HepG2 (cell line): ENCODE data around the gene TSC1. TPM values are rescaled to one million over a fixed set of nuclear protein-coding genes. Genes with fewer than 3 reads are reported as not detected.

Source experiments
- ATAC-seq: fragments of 200-7000 bp; cut with Tn5 transposase; 3 replicates; pipeline ENCODE4 v1.9.1; 2020; ENCODE audit warnings: mild to moderate bottlenecking, moderate library complexity
- BruUV-seq: library from RNA; stranded (reverse); fragments of 400-500 nt; replicated peaks from 2 replicates; lab custom pipeline; 2021; lab: Mats Ljungman, UMichigan
- CTCF ChIA-PET: fragments of 300-600 bp; formaldehyde crosslinking; extraction: SDS; loops from one replicate; lab custom pipeline; 2021; ENCODE audit warnings: low total read pairs, inconsistent platforms, low intra/inter-chr PET ratio; lab: Yijun Ruan, JAX
- POLR2A ChIA-PET: fragments of 350-600 bp; sonication (Branson Sonifier 250); formaldehyde crosslinking; loops from one replicate; lab custom pipeline; 2020; ENCODE audit warnings: antibody characterized with exemption, inconsistent platforms; lab: Yijun Ruan, JAX
- DNase-seq: peaks from one replicate; pipeline ENCODE4 v3.0.0-alpha.2; 2015; ENCODE audit warnings: low spot score
- FAIRE-seq: peaks from 3 replicates; lab custom pipeline; 2011; peaks lifted over from hg19 to GRCh38; lab: Jason Lieb, UNC
- H2AFZ ChIP-seq: one replicate; pipeline ENCODE4 v1.6.1; 2011; ENCODE audit warnings: low read length, inconsistent platforms
- H3K27ac ChIP-seq: fragments of 300-600 bp; 3 replicates; pipeline ENCODE4 v1.8.0; 2011; ENCODE audit warnings: mixed run types, mild to moderate bottlenecking, mixed read lengths, low read length, inconsistent platforms; ENCODE audit not compliant: insufficient read depth; ENCODE audit errors: extremely low read length
- H3K27me3 ChIP-seq, 2 experiments: fragments of 200-600 bp in 1 of 2; 2 replicates in 1 of 2; 3 replicates in 1 of 2; pipeline versions ENCODE4 v1.6.0 to v1.8.0; 2011; ENCODE audit warnings: low read length in 2 of 2, mild to moderate bottlenecking in 2 of 2, moderate library complexity in 2 of 2, inconsistent platforms in 1 of 2; ENCODE audit not compliant: insufficient read depth in 2 of 2, control insufficient read depth in 1 of 2
- H3K36me3 ChIP-seq, 2 experiments: fragments of 200-600 bp in 1 of 2; replicated peaks in 1 of 2; 2 replicates in 1 of 2; 3 replicates in 1 of 2; pipeline versions ENCODE4 v1.5.1 to v1.8.0; 2011; ENCODE audit warnings: low read length in 2 of 2, inconsistent platforms in 1 of 2; ENCODE audit not compliant: insufficient read depth in 2 of 2, control insufficient read depth in 1 of 2
- H3K4me1 ChIP-seq: 2 replicates; pipeline ENCODE4 v1.5.1; 2012; ENCODE audit warnings: low read length, inconsistent platforms; ENCODE audit not compliant: insufficient read depth
- H3K4me2 ChIP-seq: 2 replicates; pipeline ENCODE4 v1.6.0; 2011; ENCODE audit warnings: low read depth, low read length, inconsistent platforms
- H3K4me3 ChIP-seq, 3 experiments: fragments of 200-600 bp in 1 of 3; sonication (generic), shearing (Covaris generic) in 1 of 3; replicated peaks in 1 of 3; 2 replicates each; pipeline ENCODE4 v1.5.1; 2011 to 2016; ENCODE audit warnings: low read length in 3 of 3, inconsistent platforms in 2 of 3, low read depth in 2 of 3, mild to moderate bottlenecking in 2 of 3, control low read depth in 1 of 3, mixed read lengths in 1 of 3; ENCODE audit not compliant: insufficient read depth in 1 of 3
- H3K79me2 ChIP-seq: one replicate; pipeline ENCODE4 v1.6.1; 2011; ENCODE audit warnings: low read length, inconsistent platforms; ENCODE audit not compliant: insufficient read depth
- H3K9ac ChIP-seq: 2 replicates; pipeline ENCODE4 v1.6.0; 2011; ENCODE audit warnings: mild to moderate bottlenecking, low read depth, low read length, inconsistent platforms; ENCODE audit not compliant: insufficient read depth
- H3K9me3 ChIP-seq: 2 replicates; pipeline ENCODE4 v1.5.1; 2012; ENCODE audit warnings: mild to moderate bottlenecking, low read length
- H4K20me1 ChIP-seq: 2 replicates; pipeline ENCODE4 v1.6.0; 2011; ENCODE audit warnings: inconsistent platforms, mild to moderate bottlenecking, low read length, moderate library complexity; ENCODE audit not compliant: insufficient read depth
- CREBL2 ChIP-seq: sonication (generic); formaldehyde crosslinking; IDR thresholded peaks from 2 replicates; pipeline ENCODE4 v1.8.1; 2023; ENCODE audit warnings: missing genetic modification reagents, mild to moderate bottlenecking, borderline replicate concordance
- NR2F1 ChIP-seq, 2 experiments: fragments of 450-650 bp in 1 of 2; formaldehyde crosslinking in 1 of 2; IDR thresholded peaks; 2 replicates each; pipeline versions ENCODE4 v1.5.0 to v1.6.1; 2016 to 2020; ENCODE audit warnings: mild to moderate bottlenecking in 1 of 2, missing compliant biosample characterization in 1 of 2, missing genetic modification reagents in 1 of 2, moderate library complexity in 1 of 2
- RFXANK ChIP-seq: IDR thresholded peaks from 2 replicates; pipeline ENCODE4 v1.6.1; 2016
- RORA ChIP-seq: sonication (generic); formaldehyde crosslinking; IDR thresholded peaks from 2 replicates; pipeline ENCODE4 v1.5.0; 2020; ENCODE audit warnings: mild to moderate bottlenecking, missing genetic modification reagents, moderate library complexity
- SSRP1 ChIP-seq: IDR thresholded peaks from 2 replicates; pipeline ENCODE4 v1.6.1; 2016; ENCODE audit warnings: control low read depth
- THAP11 ChIP-seq: IDR thresholded peaks from 2 replicates; pipeline ENCODE4 v1.6.1; 2016; ENCODE audit warnings: missing biosample characterization, missing genetic modification reagents
- ZNF44 ChIP-seq: sonication (generic); formaldehyde crosslinking; IDR thresholded peaks from 2 replicates; pipeline ENCODE4 v1.5.1; 2020; ENCODE audit warnings: mild to moderate bottlenecking, missing genetic modification reagents
- ZNF567 ChIP-seq: sonication (generic); formaldehyde crosslinking; IDR thresholded peaks from 2 replicates; pipeline ENCODE4 v1.8.1; 2023; ENCODE audit warnings: mild to moderate bottlenecking, missing genetic modification reagents, borderline replicate concordance
- ZNF580 ChIP-seq: IDR thresholded peaks from 2 replicates; pipeline ENCODE4 v1.6.1; 2016; ENCODE audit warnings: low read depth, borderline replicate concordance
- ZNF607 ChIP-seq: sonication (generic); formaldehyde crosslinking; IDR thresholded peaks from 2 replicates; pipeline ENCODE4 v1.5.1; 2020; ENCODE audit warnings: missing genetic modification reagents, mild to moderate bottlenecking, borderline replicate concordance
- ZNF777 ChIP-seq: sonication (generic); formaldehyde crosslinking; IDR thresholded peaks from 2 replicates; pipeline ENCODE4 v1.4.0; 2020; ENCODE audit warnings: missing genetic modification reagents
- WGBS: methylation state at CpG from one replicate; pipeline ENCODE4 v1.1.6; 2017; ENCODE audit warnings: low lambda C conversion rate; 5-methylcytosine and 5-hydroxymethylcytosine counted together
- in situ Hi-C: cut with HindIII; loops from 2 replicates; pipeline ENCODE4 v1.10.0; 2017; ENCODE audit warnings: low pct_unique_long_range_greater_than_20kb; ENCODE audit not compliant: extremely low pct_ligation_motif_present
- intact Hi-C: fragments of 100-400 bp; cut with micrococcal nuclease; formaldehyde crosslinking; loops from one replicate; pipeline ENCODE4 v1.10.0; 2022; ENCODE audit not compliant: unreplicated experiment
- polyA plus RNA-seq, 8 experiments: library from polyadenylated mRNA; depleted of rRNA in 3 of 8; stranded (reverse) in 7 of 8; unstranded in 1 of 8; fragments of >200 nt; fragmentation: Illumina TruSeq in 4 of 8; extraction: Trizol in 4 of 8; gene quantifications; 2 replicates each; pipeline versions ENCODE4 v1.2.1 to v1.2.3, GENCODE V29; 2011 to 2016; ENCODE audit warnings: low read depth in 4 of 8, missing spikeins in 1 of 8, mixed read lengths in 1 of 8; ENCODE audit not compliant: insufficient read depth in 1 of 8
- total RNA-seq, 5 experiments: library from RNA; depleted of rRNA; stranded (reverse); fragments of >200 nt; fragmentation: Illumina TruSeq; extraction: Trizol; gene quantifications; 2 replicates each; pipeline ENCODE4 v1.2.3, GENCODE V29; 2016; ENCODE audit warnings: low read depth in 1 of 5
- TF ChIP-seq, protein P1 (sequence below): sonication (generic); formaldehyde crosslinking; IDR thresholded peaks from 2 replicates; pipeline ENCODE4 v1.4.0; 2020; ENCODE audit warnings: low read depth, missing genetic modification reagents
- TF ChIP-seq, protein P2 (sequence below): IDR thresholded peaks from 2 replicates; pipeline ENCODE4 v1.4.0; 2020; ENCODE audit warnings: mild to moderate bottlenecking, missing genetic modification reagents
- TF ChIP-seq, protein P3 (sequence below): sonication (generic); formaldehyde crosslinking; conservative IDR thresholded peaks from 2 replicates; pipeline ENCODE4 v1.4.0; 2020; ENCODE audit warnings: mild to moderate bottlenecking, missing genetic modification reagents, moderate library complexity

The TSC1 gene
- total and polyA plus RNA-seq, 2 of the 13 experiments (the other 11 are each of a cell fraction or from before 2014, with no cell fraction given): 31.6 to 66.1 TPM

DNA sequence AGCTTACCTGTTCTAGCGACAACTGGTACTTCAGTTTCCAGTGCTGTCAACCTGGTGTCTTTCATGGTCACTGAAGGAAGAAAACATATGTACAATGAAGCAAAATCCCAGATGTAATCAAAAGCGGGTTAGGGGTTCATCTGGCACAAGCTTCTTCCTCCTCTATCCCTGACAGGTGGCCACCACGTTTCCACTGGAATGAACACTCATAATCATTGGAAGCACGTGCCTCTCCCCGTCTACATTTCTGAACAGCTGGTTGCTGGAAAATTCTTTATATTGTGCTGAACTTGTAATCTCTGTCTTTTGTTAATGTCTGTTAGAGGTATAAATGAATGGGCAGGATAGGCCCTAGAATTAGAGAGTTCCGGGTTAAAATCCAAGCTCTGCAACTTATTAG lies 9.4 kb downstream of the TSC1 start:
- Histone ChIP-seq H4K20me1 (peaks cover 5% of the 10 kb centered on the region; the same call in 1 of the 2 replicates), H3K79me2 (peaks cover 42% of the 10 kb centered on the region), H3K36me3 (peaks cover 6 to 22% of the 10 kb centered on the region in 2 experiments; a peak in 4 of 5 replicates), H3K27ac (no peak overlapping the region), H3K9me3 (no peaks in the 10 kb centered on the region), H3K4me2 (no peak overlapping the region), H3K9ac (no peak overlapping the region), H3K4me3 (no peak overlapping the region), H2AFZ (no peak overlapping the region), H3K4me1 (peaks cover 10% of the 10 kb centered on the region), H3K27me3 (no peaks in the 10 kb centered on the region)
- intact Hi-C loops: no loop called here
- ChIA-PET CTCF (no interaction called here), POLR2A (no interaction called here)
- no peak for FAIRE-seq
- WGBS: 96% methylated on average over 6 of the region's 6 CpGs
- ATAC-seq: no peak
- in situ Hi-C loops: no loop called here
- DNase-seq: no peak
- BruUV-seq: no TSS peak
- TF ChIP-seq ZNF567 (CRISPR knock-in tag) (no peak), RORA (CRISPR knock-in tag) (no peak), ZNF777 (CRISPR knock-in tag) (no peak), ZNF607 (CRISPR knock-in tag) (no peak), ZNF44 (CRISPR knock-in tag) (no peak), RFXANK (CRISPR knock-in tag) (no peak), NR2F1 (CRISPR knock-in tag; IDR thresholded peaks at IDR 0.05) (no peak), SSRP1 (no peak), THAP11 (CRISPR knock-in tag) (no peak), CREBL2 (CRISPR knock-in tag) (no peak), ZNF580 (CRISPR knock-in tag) (no peak)
- TF ChIP-seq, protein P1, sequence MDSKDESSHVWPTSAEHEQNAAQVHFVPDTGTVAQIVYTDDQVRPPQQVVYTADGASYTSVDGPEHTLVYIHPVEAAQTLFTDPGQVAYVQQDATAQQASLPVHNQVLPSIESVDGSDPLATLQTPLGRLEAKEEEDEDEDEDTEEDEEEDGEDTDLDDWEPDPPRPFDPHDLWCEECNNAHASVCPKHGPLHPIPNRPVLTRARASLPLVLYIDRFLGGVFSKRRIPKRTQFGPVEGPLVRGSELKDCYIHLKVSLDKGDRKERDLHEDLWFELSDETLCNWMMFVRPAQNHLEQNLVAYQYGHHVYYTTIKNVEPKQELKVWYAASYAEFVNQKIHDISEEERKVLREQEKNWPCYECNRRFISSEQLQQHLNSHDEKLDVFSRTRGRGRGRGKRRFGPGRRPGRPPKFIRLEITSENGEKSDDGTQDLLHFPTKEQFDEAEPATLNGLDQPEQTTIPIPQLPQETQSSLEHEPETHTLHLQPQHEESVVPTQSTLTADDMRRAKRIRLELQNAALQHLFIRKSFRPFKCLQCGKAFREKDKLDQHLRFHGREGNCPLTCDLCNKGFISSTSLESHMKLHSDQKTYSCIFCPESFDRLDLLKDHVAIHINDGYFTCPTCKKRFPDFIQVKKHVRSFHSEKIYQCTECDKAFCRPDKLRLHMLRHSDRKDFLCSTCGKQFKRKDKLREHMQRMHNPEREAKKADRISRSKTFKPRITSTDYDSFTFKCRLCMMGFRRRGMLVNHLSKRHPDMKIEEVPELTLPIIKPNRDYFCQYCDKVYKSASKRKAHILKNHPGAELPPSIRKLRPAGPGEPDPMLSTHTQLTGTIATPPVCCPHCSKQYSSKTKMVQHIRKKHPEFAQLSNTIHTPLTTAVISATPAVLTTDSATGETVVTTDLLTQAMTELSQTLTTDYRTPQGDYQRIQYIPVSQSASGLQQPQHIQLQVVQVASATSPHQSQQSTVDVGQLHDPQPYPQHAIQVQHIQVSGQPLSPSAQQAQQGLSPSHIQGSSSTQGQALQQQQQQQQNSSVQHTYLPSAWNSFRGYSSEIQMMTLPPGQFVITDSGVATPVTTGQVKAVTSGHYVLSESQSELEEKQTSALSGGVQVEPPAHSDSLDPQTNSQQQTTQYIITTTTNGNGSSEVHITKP (CRISPR knock-in tag): no peak
- TF ChIP-seq, protein P2, sequence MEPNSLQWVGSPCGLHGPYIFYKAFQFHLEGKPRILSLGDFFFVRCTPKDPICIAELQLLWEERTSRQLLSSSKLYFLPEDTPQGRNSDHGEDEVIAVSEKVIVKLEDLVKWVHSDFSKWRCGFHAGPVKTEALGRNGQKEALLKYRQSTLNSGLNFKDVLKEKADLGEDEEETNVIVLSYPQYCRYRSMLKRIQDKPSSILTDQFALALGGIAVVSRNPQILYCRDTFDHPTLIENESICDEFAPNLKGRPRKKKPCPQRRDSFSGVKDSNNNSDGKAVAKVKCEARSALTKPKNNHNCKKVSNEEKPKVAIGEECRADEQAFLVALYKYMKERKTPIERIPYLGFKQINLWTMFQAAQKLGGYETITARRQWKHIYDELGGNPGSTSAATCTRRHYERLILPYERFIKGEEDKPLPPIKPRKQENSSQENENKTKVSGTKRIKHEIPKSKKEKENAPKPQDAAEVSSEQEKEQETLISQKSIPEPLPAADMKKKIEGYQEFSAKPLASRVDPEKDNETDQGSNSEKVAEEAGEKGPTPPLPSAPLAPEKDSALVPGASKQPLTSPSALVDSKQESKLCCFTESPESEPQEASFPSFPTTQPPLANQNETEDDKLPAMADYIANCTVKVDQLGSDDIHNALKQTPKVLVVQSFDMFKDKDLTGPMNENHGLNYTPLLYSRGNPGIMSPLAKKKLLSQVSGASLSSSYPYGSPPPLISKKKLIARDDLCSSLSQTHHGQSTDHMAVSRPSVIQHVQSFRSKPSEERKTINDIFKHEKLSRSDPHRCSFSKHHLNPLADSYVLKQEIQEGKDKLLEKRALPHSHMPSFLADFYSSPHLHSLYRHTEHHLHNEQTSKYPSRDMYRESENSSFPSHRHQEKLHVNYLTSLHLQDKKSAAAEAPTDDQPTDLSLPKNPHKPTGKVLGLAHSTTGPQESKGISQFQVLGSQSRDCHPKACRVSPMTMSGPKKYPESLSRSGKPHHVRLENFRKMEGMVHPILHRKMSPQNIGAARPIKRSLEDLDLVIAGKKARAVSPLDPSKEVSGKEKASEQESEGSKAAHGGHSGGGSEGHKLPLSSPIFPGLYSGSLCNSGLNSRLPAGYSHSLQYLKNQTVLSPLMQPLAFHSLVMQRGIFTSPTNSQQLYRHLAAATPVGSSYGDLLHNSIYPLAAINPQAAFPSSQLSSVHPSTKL (CRISPR knock-in tag): no peak
- TF ChIP-seq, protein P3, sequence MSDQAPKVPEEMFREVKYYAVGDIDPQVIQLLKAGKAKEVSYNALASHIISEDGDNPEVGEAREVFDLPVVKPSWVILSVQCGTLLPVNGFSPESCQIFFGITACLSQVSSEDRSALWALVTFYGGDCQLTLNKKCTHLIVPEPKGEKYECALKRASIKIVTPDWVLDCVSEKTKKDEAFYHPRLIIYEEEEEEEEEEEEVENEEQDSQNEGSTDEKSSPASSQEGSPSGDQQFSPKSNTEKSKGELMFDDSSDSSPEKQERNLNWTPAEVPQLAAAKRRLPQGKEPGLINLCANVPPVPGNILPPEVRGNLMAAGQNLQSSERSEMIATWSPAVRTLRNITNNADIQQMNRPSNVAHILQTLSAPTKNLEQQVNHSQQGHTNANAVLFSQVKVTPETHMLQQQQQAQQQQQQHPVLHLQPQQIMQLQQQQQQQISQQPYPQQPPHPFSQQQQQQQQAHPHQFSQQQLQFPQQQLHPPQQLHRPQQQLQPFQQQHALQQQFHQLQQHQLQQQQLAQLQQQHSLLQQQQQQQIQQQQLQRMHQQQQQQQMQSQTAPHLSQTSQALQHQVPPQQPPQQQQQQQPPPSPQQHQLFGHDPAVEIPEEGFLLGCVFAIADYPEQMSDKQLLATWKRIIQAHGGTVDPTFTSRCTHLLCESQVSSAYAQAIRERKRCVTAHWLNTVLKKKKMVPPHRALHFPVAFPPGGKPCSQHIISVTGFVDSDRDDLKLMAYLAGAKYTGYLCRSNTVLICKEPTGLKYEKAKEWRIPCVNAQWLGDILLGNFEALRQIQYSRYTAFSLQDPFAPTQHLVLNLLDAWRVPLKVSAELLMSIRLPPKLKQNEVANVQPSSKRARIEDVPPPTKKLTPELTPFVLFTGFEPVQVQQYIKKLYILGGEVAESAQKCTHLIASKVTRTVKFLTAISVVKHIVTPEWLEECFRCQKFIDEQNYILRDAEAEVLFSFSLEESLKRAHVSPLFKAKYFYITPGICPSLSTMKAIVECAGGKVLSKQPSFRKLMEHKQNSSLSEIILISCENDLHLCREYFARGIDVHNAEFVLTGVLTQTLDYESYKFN: no peak
